WTC11 (cell line): ENCODE data around the gene LAMC1. TPM values are rescaled to one million over a fixed set of nuclear protein-coding genes. Genes with fewer than 3 reads are reported as not detected.
A peak's percentile ranks its signal among the peaks of the same experiment; 100 is the strongest.

Experiments
- ARID4B ChIP-seq: sonication (generic); formaldehyde crosslinking; IDR thresholded peaks from 2 replicates; pipeline ENCODE4 v1.8.0; 2023; ENCODE audit warnings: missing genetic modification reagents, mild to moderate bottlenecking, borderline replicate concordance
- ATF1 ChIP-seq: sonication (generic); formaldehyde crosslinking; IDR thresholded peaks from 2 replicates; pipeline ENCODE4 v1.8.1; 2023; ENCODE audit warnings: mild to moderate bottlenecking, moderate library complexity, missing genetic modification reagents
- ATF2 ChIP-seq: sonication (generic); formaldehyde crosslinking; IDR thresholded peaks from 2 replicates; pipeline ENCODE4 v1.8.1; 2022; ENCODE audit warnings: low read depth, missing genetic modification reagents, borderline replicate concordance
- CREM ChIP-seq: sonication (generic); formaldehyde crosslinking; IDR thresholded peaks from 2 replicates; pipeline ENCODE4 v1.8.1; 2022; ENCODE audit warnings: mild to moderate bottlenecking, missing genetic modification reagents, moderate library complexity
- FOXP1 ChIP-seq: sonication (generic); formaldehyde crosslinking; IDR thresholded peaks from 2 replicates; pipeline ENCODE4 v1.8.0; 2022; ENCODE audit warnings: missing genetic modification reagents, mild to moderate bottlenecking, moderate library complexity, borderline replicate concordance
- RELA ChIP-seq: sonication (generic); formaldehyde crosslinking; IDR thresholded peaks from 2 replicates; pipeline ENCODE4 v1.8.1; 2022; ENCODE audit warnings: missing genetic modification reagents, mild to moderate bottlenecking, borderline replicate concordance
- SMAD4 ChIP-seq: sonication (generic); formaldehyde crosslinking; IDR thresholded peaks from 2 replicates; pipeline ENCODE4 v1.8.0; 2022; ENCODE audit warnings: mild to moderate bottlenecking, missing genetic modification reagents
- SP1 ChIP-seq: sonication (generic); formaldehyde crosslinking; conservative IDR thresholded peaks from 2 replicates; pipeline ENCODE4 v1.8.1; 2022; ENCODE audit warnings: missing genetic modification reagents
- TEAD1 ChIP-seq: sonication (generic); formaldehyde crosslinking; IDR thresholded peaks from 2 replicates; pipeline ENCODE4 v1.8.0; 2022; ENCODE audit warnings: mild to moderate bottlenecking, missing genetic modification reagents
- TEAD4 ChIP-seq: sonication (generic); formaldehyde crosslinking; IDR thresholded peaks from 2 replicates; pipeline ENCODE4 v1.8.0; 2022; ENCODE audit warnings: mild to moderate bottlenecking, missing genetic modification reagents
- USF2 ChIP-seq: sonication (generic); formaldehyde crosslinking; IDR thresholded peaks from 2 replicates; pipeline ENCODE4 v1.8.1; 2023; ENCODE audit warnings: mild to moderate bottlenecking, missing genetic modification reagents, moderate library complexity
- ZNF232 ChIP-seq: sonication (generic); formaldehyde crosslinking; IDR thresholded peaks from 2 replicates; pipeline ENCODE4 v1.8.0; 2022; ENCODE audit warnings: mild to moderate bottlenecking, missing genetic modification reagents
- ZNF416 ChIP-seq: fragments of 250-450 bp; sonication (Bioruptor Pico); IDR thresholded peaks from 2 replicates; pipeline ENCODE4 v1.9.0; 2021; ENCODE audit warnings: mild to moderate bottlenecking, inconsistent platforms
- ZNF423 ChIP-seq: fragments of 250-450 bp; sonication (Bioruptor Pico); IDR thresholded peaks from 2 replicates; pipeline ENCODE4 v2.1.2; 2022; ENCODE audit warnings: mild to moderate bottlenecking, moderate library complexity
- total RNA-seq: library from RNA; stranded (reverse); gene quantifications from 3 replicates; pipeline ENCODE4 v1.2.3, GENCODE V29; 2021
- TF ChIP-seq, protein P1 (sequence below): sonication (generic); formaldehyde crosslinking; IDR thresholded peaks from 2 replicates; pipeline ENCODE4 v1.8.1; 2023; ENCODE audit warnings: mild to moderate bottlenecking, missing genetic modification reagents, borderline replicate concordance
- TF ChIP-seq, protein P2 (sequence below): sonication (generic); formaldehyde crosslinking; IDR thresholded peaks from 2 replicates; pipeline ENCODE4 v1.8.1; 2022; ENCODE audit warnings: mild to moderate bottlenecking, moderate library complexity, missing genetic modification reagents
- TF ChIP-seq, protein P3 (sequence below): sonication (generic); formaldehyde crosslinking; IDR thresholded peaks from 2 replicates; pipeline ENCODE4 v1.8.0; 2022; ENCODE audit warnings: mild to moderate bottlenecking, missing genetic modification reagents

Gene LAMC1
- total RNA-seq, 1 experiment from 2014 or later = 162 TPM

GRCh38 chr1:183185941-183186490 lies 162.8 kb downstream of the LAMC1 start, which contains the start of gene LAMC2 (continued):
- TF ChIP-seq, protein P1, sequence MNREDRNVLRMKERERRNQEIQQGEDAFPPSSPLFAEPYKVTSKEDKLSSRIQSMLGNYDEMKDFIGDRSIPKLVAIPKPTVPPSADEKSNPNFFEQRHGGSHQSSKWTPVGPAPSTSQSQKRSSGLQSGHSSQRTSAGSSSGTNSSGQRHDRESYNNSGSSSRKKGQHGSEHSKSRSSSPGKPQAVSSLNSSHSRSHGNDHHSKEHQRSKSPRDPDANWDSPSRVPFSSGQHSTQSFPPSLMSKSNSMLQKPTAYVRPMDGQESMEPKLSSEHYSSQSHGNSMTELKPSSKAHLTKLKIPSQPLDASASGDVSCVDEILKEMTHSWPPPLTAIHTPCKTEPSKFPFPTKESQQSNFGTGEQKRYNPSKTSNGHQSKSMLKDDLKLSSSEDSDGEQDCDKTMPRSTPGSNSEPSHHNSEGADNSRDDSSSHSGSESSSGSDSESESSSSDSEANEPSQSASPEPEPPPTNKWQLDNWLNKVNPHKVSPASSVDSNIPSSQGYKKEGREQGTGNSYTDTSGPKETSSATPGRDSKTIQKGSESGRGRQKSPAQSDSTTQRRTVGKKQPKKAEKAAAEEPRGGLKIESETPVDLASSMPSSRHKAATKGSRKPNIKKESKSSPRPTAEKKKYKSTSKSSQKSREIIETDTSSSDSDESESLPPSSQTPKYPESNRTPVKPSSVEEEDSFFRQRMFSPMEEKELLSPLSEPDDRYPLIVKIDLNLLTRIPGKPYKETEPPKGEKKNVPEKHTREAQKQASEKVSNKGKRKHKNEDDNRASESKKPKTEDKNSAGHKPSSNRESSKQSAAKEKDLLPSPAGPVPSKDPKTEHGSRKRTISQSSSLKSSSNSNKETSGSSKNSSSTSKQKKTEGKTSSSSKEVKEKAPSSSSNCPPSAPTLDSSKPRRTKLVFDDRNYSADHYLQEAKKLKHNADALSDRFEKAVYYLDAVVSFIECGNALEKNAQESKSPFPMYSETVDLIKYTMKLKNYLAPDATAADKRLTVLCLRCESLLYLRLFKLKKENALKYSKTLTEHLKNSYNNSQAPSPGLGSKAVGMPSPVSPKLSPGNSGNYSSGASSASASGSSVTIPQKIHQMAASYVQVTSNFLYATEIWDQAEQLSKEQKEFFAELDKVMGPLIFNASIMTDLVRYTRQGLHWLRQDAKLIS (CRISPR knock-in tag) = 0 out of 2 replicates have a peak, but pooled peaks have one; percentile 82
- TF ChIP-seq SMAD4 (CRISPR knock-in tag) = no peak
- no peak for TF ChIP-seq ATF1 (CRISPR knock-in tag)
- no peak for TF ChIP-seq ATF2 (CRISPR knock-in tag)
- TF ChIP-seq, protein P2, sequence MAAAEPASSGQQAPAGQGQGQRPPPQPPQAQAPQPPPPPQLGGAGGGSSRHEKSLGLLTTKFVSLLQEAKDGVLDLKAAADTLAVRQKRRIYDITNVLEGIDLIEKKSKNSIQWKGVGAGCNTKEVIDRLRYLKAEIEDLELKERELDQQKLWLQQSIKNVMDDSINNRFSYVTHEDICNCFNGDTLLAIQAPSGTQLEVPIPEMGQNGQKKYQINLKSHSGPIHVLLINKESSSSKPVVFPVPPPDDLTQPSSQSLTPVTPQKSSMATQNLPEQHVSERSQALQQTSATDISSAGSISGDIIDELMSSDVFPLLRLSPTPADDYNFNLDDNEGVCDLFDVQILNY (CRISPR knock-in tag) = peak; percentile 57; the same call in 1 of the 2 replicates
- TF ChIP-seq SP1 (CRISPR knock-in tag) = peak; percentile 62
- TF ChIP-seq ZNF423 (CRISPR knock-in tag) = peak; percentile 84
- peak; percentile 48; the same call in 1 of the 2 replicates for TF ChIP-seq CREM (CRISPR knock-in tag)
- peak; percentile 63; the same call in 1 of the 2 replicates for TF ChIP-seq TEAD4 (CRISPR knock-in tag)
- TF ChIP-seq FOXP1 (CRISPR knock-in tag) = peak; percentile 74; the same call in 1 of the 2 replicates
- no peak for TF ChIP-seq ZNF416 (CRISPR knock-in tag)
- TF ChIP-seq TEAD1 (CRISPR knock-in tag) = peak; percentile 83; the same call in 1 of the 2 replicates
- TF ChIP-seq, protein P3, sequence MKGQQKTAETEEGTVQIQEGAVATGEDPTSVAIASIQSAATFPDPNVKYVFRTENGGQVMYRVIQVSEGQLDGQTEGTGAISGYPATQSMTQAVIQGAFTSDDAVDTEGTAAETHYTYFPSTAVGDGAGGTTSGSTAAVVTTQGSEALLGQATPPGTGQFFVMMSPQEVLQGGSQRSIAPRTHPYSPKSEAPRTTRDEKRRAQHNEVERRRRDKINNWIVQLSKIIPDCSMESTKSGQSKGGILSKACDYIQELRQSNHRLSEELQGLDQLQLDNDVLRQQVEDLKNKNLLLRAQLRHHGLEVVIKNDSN (CRISPR knock-in tag) = 0 out of 2 replicates have a peak, but pooled peaks have one; percentile 50
- TF ChIP-seq ARID4B (CRISPR knock-in tag) = 0 out of 2 replicates have a peak, but pooled peaks have one; percentile 71
- TF ChIP-seq USF2 = peak; percentile 47; the same call in 1 of the 2 replicates
- no peak for TF ChIP-seq RELA
- 0 out of 2 replicates have a peak, but pooled peaks have one; percentile 41 for TF ChIP-seq ZNF232 (CRISPR knock-in tag)
